Measurements from ENCODE around the gene SLC25A29.

SLC25A29 gene

DNA sequence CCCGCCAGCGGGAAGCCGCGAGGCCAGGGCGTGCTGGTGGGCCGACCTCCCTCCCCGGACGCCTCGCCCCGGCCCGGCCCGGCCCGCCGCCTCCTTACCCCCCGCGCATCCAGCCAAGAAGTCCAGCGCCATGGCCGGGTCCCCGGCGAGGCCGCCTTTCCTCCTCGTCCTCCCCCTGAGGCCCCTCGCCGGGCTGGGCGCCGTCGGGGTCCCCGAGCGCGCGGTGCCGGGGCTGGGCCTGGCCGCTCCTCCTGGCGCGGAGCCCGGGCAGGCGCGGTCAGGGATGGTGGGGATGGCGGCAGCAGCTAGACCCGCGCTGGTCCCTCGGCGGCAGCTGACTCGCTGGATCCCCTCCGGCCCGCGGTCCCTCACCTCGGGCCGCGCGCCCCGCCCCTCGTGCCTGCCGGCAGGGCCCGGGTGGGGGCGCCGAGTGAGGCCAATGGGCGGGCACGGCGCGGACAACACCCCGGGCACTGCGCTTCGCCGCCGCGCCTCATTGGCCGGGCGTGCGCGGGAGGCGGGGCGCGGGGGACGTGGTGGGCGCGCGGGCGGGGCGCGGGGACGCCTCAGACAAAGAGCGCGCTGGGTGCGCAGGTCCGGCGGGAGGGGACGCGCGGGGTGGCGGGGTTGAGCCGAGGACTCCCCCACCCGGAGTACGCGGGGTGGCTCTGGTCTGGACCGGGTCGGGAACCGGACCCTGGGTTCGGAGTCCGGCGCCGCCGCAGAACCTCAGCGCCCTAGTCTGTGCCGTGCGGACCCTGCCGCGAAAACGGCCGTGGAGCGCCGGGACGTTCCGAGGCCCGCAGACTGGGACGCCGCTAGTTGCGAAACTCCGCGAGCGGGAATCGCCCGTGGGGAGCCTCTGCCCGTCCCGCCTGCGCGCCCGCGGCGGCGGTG is at the start of gene SLC25A29:
Gene SLC25A29 (minus strand): TSS at position 344 of the 897 bp plus-strand sequence. CDS start 212 bp downstream, at position 132.
- DNase-seq: peak; percentile 86

DNA sequence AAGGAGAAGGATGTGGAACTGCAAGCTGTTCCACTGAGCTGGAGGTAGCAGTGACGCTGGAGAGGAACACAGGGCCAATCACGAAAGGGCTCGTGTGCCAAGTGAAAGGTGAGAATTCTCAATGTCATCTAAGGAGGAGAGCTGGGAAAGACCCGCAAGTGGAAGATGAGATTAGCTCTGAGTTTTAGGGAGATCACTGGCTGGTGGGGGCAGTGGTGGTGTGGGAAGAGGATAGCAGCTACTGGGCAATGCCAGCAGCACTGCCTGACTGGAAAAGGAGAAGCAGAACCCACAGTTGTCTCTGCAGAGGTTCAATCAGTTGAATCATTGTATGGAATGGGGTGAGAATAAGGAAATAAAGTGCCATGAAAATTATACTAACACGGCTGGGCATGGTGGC is 44.7 kb upstream of the SLC25A29 start:
- Histone ChIP-seq H3K9ac (ENCODE audit: low read depth, low read length) (no peak overlapping the region), H3K36me3 (ENCODE audit: insufficient read depth, low read length) (peaks cover 76% of the 10 kb centered on the region), H3K4me2 (ENCODE audit: insufficient read depth, low read length) (no peak overlapping the region), H3K4me1 (ENCODE audit: insufficient read depth, low read length) (no peaks in the 10 kb centered on the region), H3K4me3 (ENCODE audit: low read depth in 1 of 2, low read length in 2 of 2) (no peak overlapping the region), H3K9me3 (ENCODE audit: insufficient read depth, low read length, severe bottlenecking) (no peaks in the 10 kb centered on the region), H2AFZ (ENCODE audit: low read depth, low read length) (no peak overlapping the region), H4K20me1 (ENCODE audit: insufficient read depth, low read length) (no peaks in the 10 kb centered on the region), H3K27me3 (ENCODE audit: insufficient read depth, low read length, poor library complexity) (no peaks in the 10 kb centered on the region), H3K79me2 (ENCODE audit: insufficient read depth, low read length) (no peaks in the 10 kb centered on the region), H3K27ac (ENCODE audit: low read length) (no peak overlapping the region)
- ATAC-seq (ENCODE audit: insufficient read depth, low read depth) (no peak), DNase-seq (no peak)
- TF ChIP-seq, protein P1, sequence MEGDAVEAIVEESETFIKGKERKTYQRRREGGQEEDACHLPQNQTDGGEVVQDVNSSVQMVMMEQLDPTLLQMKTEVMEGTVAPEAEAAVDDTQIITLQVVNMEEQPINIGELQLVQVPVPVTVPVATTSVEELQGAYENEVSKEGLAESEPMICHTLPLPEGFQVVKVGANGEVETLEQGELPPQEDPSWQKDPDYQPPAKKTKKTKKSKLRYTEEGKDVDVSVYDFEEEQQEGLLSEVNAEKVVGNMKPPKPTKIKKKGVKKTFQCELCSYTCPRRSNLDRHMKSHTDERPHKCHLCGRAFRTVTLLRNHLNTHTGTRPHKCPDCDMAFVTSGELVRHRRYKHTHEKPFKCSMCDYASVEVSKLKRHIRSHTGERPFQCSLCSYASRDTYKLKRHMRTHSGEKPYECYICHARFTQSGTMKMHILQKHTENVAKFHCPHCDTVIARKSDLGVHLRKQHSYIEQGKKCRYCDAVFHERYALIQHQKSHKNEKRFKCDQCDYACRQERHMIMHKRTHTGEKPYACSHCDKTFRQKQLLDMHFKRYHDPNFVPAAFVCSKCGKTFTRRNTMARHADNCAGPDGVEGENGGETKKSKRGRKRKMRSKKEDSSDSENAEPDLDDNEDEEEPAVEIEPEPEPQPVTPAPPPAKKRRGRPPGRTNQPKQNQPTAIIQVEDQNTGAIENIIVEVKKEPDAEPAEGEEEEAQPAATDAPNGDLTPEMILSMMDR (IDR thresholded peaks at IDR 0.05; ENCODE audit: borderline replicate concordance, extremely low read depth, low read length, poor library complexity, severe bottlenecking): no peak
- TF ChIP-seq EZH2 (IDR thresholded peaks at IDR 0.05; ENCODE audit: borderline replicate concordance, low read depth, low read length, severe bottlenecking): no peak

More for the DNA sequence above, at the start of gene SLC25A29:
- H3K4me1 ChIP-seq (ENCODE audit: insufficient read depth, low read length): peaks cover 39% of the 10 kb centered on the region
- peaks cover 34% of the 10 kb centered on the region for H4K20me1 ChIP-seq (ENCODE audit: insufficient read depth, low read length)
- H2AFZ ChIP-seq (ENCODE audit: low read depth, low read length): peak within 1 kb of the TSS; percentile 92
- peaks cover 23% of the 10 kb centered on the region for H3K36me3 ChIP-seq (ENCODE audit: insufficient read depth, low read length)
- TF ChIP-seq, protein P1 (IDR thresholded peaks at IDR 0.05; ENCODE audit: borderline replicate concordance, extremely low read depth, low read length, poor library complexity, severe bottlenecking): no peak
- no peak for TF ChIP-seq EZH2 (IDR thresholded peaks at IDR 0.05; ENCODE audit: borderline replicate concordance, low read depth, low read length, severe bottlenecking)
- H3K4me2 ChIP-seq (ENCODE audit: insufficient read depth, low read length): peak within 1 kb of the TSS; percentile 92
- peak within 1 kb of the TSS; percentile 97 for H3K9ac ChIP-seq (ENCODE audit: low read depth, low read length)
- H3K27ac ChIP-seq (ENCODE audit: low read length): peak within 1 kb of the TSS; percentile 77
- H3K9me3 ChIP-seq (ENCODE audit: insufficient read depth, low read length, severe bottlenecking): no peaks in the 10 kb centered on the region
- no peaks in the 10 kb centered on the region for H3K27me3 ChIP-seq (ENCODE audit: insufficient read depth, low read length, poor library complexity)
- H3K79me2 ChIP-seq (ENCODE audit: insufficient read depth, low read length): peaks cover 54% of the 10 kb centered on the region
- H3K4me3 ChIP-seq (ENCODE audit: low read depth in 1 of 2, low read length in 2 of 2): peak within 1 kb of the TSS; percentile 75 to 95
- ATAC-seq (ENCODE audit: insufficient read depth, low read depth): peak; percentile 79

GRCh38 chr14:100350276-100350926 is 44.2 kb upstream of the SLC25A29 start:
- Histone ChIP-seq H3K27ac (ENCODE audit: low read length) (no peak overlapping the region), H4K20me1 (ENCODE audit: insufficient read depth, low read length) (no peaks in the 10 kb centered on the region), H3K9me3 (ENCODE audit: insufficient read depth, low read length, severe bottlenecking) (no peaks in the 10 kb centered on the region), H3K27me3 (ENCODE audit: insufficient read depth, low read length, poor library complexity) (no peaks in the 10 kb centered on the region), H3K9ac (ENCODE audit: low read depth, low read length) (no peak overlapping the region), H3K36me3 (ENCODE audit: insufficient read depth, low read length) (peaks cover 80% of the 10 kb centered on the region), H2AFZ (ENCODE audit: low read depth, low read length) (no peak overlapping the region), H3K4me1 (ENCODE audit: insufficient read depth, low read length) (no peaks in the 10 kb centered on the region), H3K4me2 (ENCODE audit: insufficient read depth, low read length) (no peak overlapping the region), H3K4me3 (ENCODE audit: low read depth in 1 of 2, low read length in 2 of 2) (no peak overlapping the region), H3K79me2 (ENCODE audit: insufficient read depth, low read length) (no peaks in the 10 kb centered on the region)
- DNase-seq (no peak), ATAC-seq (ENCODE audit: insufficient read depth, low read depth) (no peak)
- TF ChIP-seq, protein P1 (IDR thresholded peaks at IDR 0.05; ENCODE audit: borderline replicate concordance, extremely low read depth, low read length, poor library complexity, severe bottlenecking): no peak
- no peak for TF ChIP-seq EZH2 (IDR thresholded peaks at IDR 0.05; ENCODE audit: borderline replicate concordance, low read depth, low read length, severe bottlenecking)

All from DND-41 (cell line).